Hepatocyte (in vitro differentiated cells): ENCODE results near the gene SHKBP1. TPM values are rescaled to one million over a fixed set of nuclear protein-coding genes. Genes with fewer than 3 reads are reported as not detected.

ENCODE experiments used
- DNase-seq: peaks from one replicate; pipeline ENCODE4 v3.0.0-alpha.2; 2016; ENCODE audit warnings: low spot score
- H2AFZ ChIP-seq: fragments of 200-600 bp; sonication (generic); 2 replicates; pipeline ENCODE4 v1.6.0; 2016; ENCODE audit warnings: antibody characterized with exemption, mild to moderate bottlenecking
- H3K27ac ChIP-seq: fragments of 200-600 bp; sonication (generic); 2 replicates; pipeline ENCODE4 v1.5.1; 2016; ENCODE audit warnings: mild to moderate bottlenecking
- H3K27me3 ChIP-seq: fragments of 200-600 bp; sonication (generic); 2 replicates; pipeline ENCODE4 v1.6.1; 2016
- H3K36me3 ChIP-seq: fragments of 200-600 bp; sonication (generic); replicated peaks from 2 replicates; pipeline ENCODE4 v1.5.1; 2016; ENCODE audit warnings: low read depth; ENCODE audit not compliant: insufficient read depth
- H3K4me1 ChIP-seq: fragments of 200-600 bp; sonication (generic); 2 replicates; pipeline ENCODE4 v1.5.1; 2016; ENCODE audit warnings: mild to moderate bottlenecking, moderate library complexity; ENCODE audit not compliant: insufficient read depth
- H3K4me2 ChIP-seq: fragments of 200-600 bp; sonication (generic); 2 replicates; pipeline ENCODE4 v1.6.0; 2016
- H3K4me3 ChIP-seq: fragments of 200-600 bp; sonication (generic); 2 replicates; pipeline ENCODE4 v1.5.1; 2016; ENCODE audit warnings: mild to moderate bottlenecking
- H3K79me2 ChIP-seq: fragments of 200-600 bp; sonication (generic); 2 replicates; pipeline ENCODE4 v1.6.0; 2017; ENCODE audit warnings: mild to moderate bottlenecking
- H3K9me2 ChIP-seq: fragments of 200-600 bp; sonication (generic); replicated peaks from 2 replicates; pipeline ENCODE4 v1.6.0; 2017; ENCODE audit warnings: mild to moderate bottlenecking; ENCODE audit not compliant: insufficient read depth
- H3K9me3 ChIP-seq: fragments of 200-600 bp; sonication (generic); 2 replicates; pipeline ENCODE4 v1.5.1; 2016; ENCODE audit warnings: low read depth, mild to moderate bottlenecking
- H4K20me1 ChIP-seq: fragments of 200-600 bp; sonication (generic); 2 replicates; pipeline ENCODE4 v1.6.0; 2016; ENCODE audit warnings: mild to moderate bottlenecking; ENCODE audit not compliant: insufficient read depth, poor library complexity, severe bottlenecking
- CTCF ChIP-seq: fragments of 200-600 bp; sonication (generic); IDR thresholded peaks from 2 replicates; pipeline ENCODE4 v1.5.1; 2016; ENCODE audit warnings: antibody characterized with exemption, mild to moderate bottlenecking; ENCODE audit not compliant: poor library complexity
- EZH2 ChIP-seq: fragments of 200-600 bp; sonication (generic); IDR thresholded peaks from 2 replicates; pipeline ENCODE4 v1.6.1; 2016; ENCODE audit warnings: antibody characterized with exemption, mild to moderate bottlenecking, borderline replicate concordance
- EZH2phosphoT487 ChIP-seq: fragments of 200-600 bp; sonication (generic); IDR thresholded peaks from one replicate; pipeline ENCODE4 v1.6.1; 2018; ENCODE audit warnings: antibody characterized with exemption, mild to moderate bottlenecking, low read depth, moderate library complexity; ENCODE audit not compliant: unreplicated experiment, severe bottlenecking
- WGBS: methylation state at CpG from one replicate; pipeline ENCODE4 v1.1.6; 2016; ENCODE audit warnings: low lambda C conversion rate; ENCODE audit errors: missing lambda C conversion rate; 5-methylcytosine and 5-hydroxymethylcytosine counted together
- polyA plus RNA-seq: library from polyadenylated mRNA; unstranded; fragments of >200 nt; fragmentation: Nextera tagmentation; extraction: Ambion mirVana; gene quantifications from 2 replicates; pipeline ENCODE4 v1.2.1, GENCODE V29; 2016
- total RNA-seq: library from RNA; depleted of rRNA; stranded (reverse); fragments of >200 nt; gene quantifications from 2 replicates; pipeline ENCODE4 v1.2.3, GENCODE V29; 2014

The SHKBP1 gene
- total and polyA plus RNA-seq, 2 experiments from 2014 or later = 44.6 to 83.6 TPM

GRCh38 chr19:40626918-40627317 is 50.2 kb downstream of the SHKBP1 start:
- H4K20me1 ChIP-seq = no peaks in the 10 kb centered on the region
- H3K4me3 ChIP-seq = no peak overlapping the region
- H3K9me2 ChIP-seq = no peaks in the 10 kb centered on the region
- H2AFZ ChIP-seq = no peak overlapping the region
- H3K4me1 ChIP-seq = no peaks in the 10 kb centered on the region
- DNase-seq = no peak
- no peaks in the 10 kb centered on the region for H3K36me3 ChIP-seq
- 95% methylated on average over 23 of the region's 24 CpGs for WGBS
- no peaks in the 10 kb centered on the region for H3K79me2 ChIP-seq
- H3K9me3 ChIP-seq = no peaks in the 10 kb centered on the region
- no peak overlapping the region for H3K27ac ChIP-seq
- H3K4me2 ChIP-seq = no peak overlapping the region
- TF ChIP-seq EZH2phosphoT487 = no peak
- no peak for TF ChIP-seq EZH2
- TF ChIP-seq CTCF = no peak
- no peaks in the 10 kb centered on the region for H3K27me3 ChIP-seq

GRCh38 chr19:40627486-40628279 is 51.0 kb downstream of the SHKBP1 start:
- 98% methylated on average over 39 of the region's 39 CpGs for WGBS
- H4K20me1 ChIP-seq = no peaks in the 10 kb centered on the region
- no peak overlapping the region for H3K27ac ChIP-seq
- no peak overlapping the region for H3K4me2 ChIP-seq
- no peaks in the 10 kb centered on the region for H3K9me2 ChIP-seq
- TF ChIP-seq EZH2 = no peak
- TF ChIP-seq EZH2phosphoT487 = no peak
- no peak for TF ChIP-seq CTCF
- H3K79me2 ChIP-seq = no peaks in the 10 kb centered on the region
- H3K4me3 ChIP-seq = no peak overlapping the region
- DNase-seq = no peak
- no peaks in the 10 kb centered on the region for H3K27me3 ChIP-seq
- H2AFZ ChIP-seq = no peak overlapping the region
- no peaks in the 10 kb centered on the region for H3K4me1 ChIP-seq
- H3K36me3 ChIP-seq = no peaks in the 10 kb centered on the region
- H3K9me3 ChIP-seq = no peaks in the 10 kb centered on the region

GRCh38 chr19:40629346-40629745 is 52.7 kb downstream of the SHKBP1 start:
- Histone ChIP-seq H3K4me2 (no peak overlapping the region), H3K4me1 (peaks cover 3% of the 10 kb centered on the region), H3K9me3 (no peaks in the 10 kb centered on the region), H3K4me3 (no peak overlapping the region), H2AFZ (no peak overlapping the region), H3K9me2 (no peaks in the 10 kb centered on the region), H3K27me3 (no peaks in the 10 kb centered on the region), H3K36me3 (no peaks in the 10 kb centered on the region), H3K79me2 (no peaks in the 10 kb centered on the region), H3K27ac (no peak overlapping the region), H4K20me1 (no peaks in the 10 kb centered on the region)
- TF ChIP-seq EZH2phosphoT487 (no peak), CTCF (no peak), EZH2 (no peak)
- 97% methylated on average over 41 of the region's 42 CpGs for WGBS
- no peak for DNase-seq
